Activated T-cell treated with anti-CD3 and anti-CD28 coated beads, Interleukin-2, amount 50 U/mL, for 4 hours (primary cell): ENCODE results near the gene MLC1. TPM values are rescaled to one million over a fixed set of nuclear protein-coding genes. Genes with fewer than 3 reads are reported as not detected.
A peak's percentile ranks its signal among the peaks of the same experiment; 100 is the strongest.

Source experiments
- ATAC-seq, 2 donors: fragments of 200-7000 bp; cut with Tn5 transposase; one replicate each; pipeline ENCODE4 v1.10.0; 2021
- DNase-seq: peaks from one replicate; pipeline ENCODE4 v3.0.0-alpha.2; 2020
- H3K27me3 Mint-ChIP-seq: one replicate; pipeline ENCODE4 v1.8.0; 2021; ENCODE audit warnings: low read depth, mixed read lengths
- H3K36me3 Mint-ChIP-seq: one replicate; pipeline ENCODE4 v1.8.0; 2022; ENCODE audit warnings: mixed read lengths; ENCODE audit not compliant: insufficient read depth
- H3K4me1 Mint-ChIP-seq: one replicate; pipeline ENCODE4 v1.8.0; 2021; ENCODE audit warnings: low read depth, mixed read lengths
- H3K4me3 Mint-ChIP-seq: one replicate; pipeline ENCODE4 v1.8.0; 2021; ENCODE audit warnings: mild to moderate bottlenecking, moderate library complexity, mixed read lengths
- H3K9me3 Mint-ChIP-seq: one replicate; pipeline ENCODE4 v1.8.0; 2021; ENCODE audit warnings: mixed read lengths
- total RNA-seq, 3 donors: library from RNA; stranded (reverse); gene quantifications; one replicate each; pipeline ENCODE4 v1.2.1, GENCODE V29; 2021

MLC1 gene
- total RNA-seq, 3 donors from 2014 or later, result 0.13 to 0.87 (median 0.38) TPM

DNA sequence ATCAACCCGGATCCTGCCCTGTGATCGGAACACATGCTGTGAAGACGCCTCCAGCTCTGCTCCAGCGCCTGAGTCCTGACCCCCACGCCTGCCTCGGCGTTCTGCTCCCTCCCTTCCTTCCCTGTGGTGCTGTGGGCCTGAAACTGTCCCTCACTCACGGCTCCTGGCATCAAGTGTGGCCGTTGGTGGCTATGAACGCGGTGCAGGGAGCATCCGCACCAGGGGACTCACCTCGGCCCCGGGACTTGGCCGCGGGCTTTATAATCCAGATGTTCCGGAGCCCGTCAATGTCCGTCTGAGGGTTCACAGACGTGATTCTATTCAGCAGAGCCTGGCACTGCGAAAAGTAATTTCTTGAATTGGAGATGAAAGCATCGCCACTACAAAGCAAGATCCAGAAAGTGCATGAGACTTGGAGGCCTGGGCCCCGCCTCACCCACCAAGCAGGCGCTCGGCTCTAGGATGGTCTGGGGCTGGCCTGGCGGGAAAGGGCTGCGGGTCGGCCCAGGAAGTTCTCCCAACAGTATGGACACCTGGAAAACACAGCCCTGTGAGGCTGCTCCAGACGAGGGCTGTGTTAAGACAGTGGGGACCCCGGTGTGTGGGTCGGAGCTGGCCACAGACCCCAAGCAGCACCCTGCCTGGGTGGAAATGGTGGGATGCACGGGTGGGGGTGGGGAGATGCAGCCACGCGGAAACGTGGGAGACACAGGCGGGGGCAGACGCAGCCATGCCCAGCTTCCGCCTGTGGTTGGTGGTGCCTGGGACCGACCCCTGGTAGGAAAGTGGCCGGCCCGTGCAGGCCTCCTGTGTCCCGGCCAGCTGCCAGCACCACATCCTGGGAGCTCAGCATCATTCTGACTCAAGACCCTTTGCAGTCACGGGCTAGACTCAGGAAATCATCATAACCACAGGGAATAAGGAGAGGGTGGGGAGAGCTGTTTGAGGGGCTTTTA, 50.8 kb downstream of the MLC1 start:
- Mint-ChIP-seq H3K4me3 (no peak overlapping the region), H3K36me3 (no peaks in the 10 kb centered on the region), H3K9me3 (peaks cover 3% of the 10 kb centered on the region), H3K4me1 (peaks cover 4% of the 10 kb centered on the region), H3K27me3 (peaks cover 11% of the 10 kb centered on the region)
- DNase-seq, result no peak
- ATAC-seq, result no peak

DNA sequence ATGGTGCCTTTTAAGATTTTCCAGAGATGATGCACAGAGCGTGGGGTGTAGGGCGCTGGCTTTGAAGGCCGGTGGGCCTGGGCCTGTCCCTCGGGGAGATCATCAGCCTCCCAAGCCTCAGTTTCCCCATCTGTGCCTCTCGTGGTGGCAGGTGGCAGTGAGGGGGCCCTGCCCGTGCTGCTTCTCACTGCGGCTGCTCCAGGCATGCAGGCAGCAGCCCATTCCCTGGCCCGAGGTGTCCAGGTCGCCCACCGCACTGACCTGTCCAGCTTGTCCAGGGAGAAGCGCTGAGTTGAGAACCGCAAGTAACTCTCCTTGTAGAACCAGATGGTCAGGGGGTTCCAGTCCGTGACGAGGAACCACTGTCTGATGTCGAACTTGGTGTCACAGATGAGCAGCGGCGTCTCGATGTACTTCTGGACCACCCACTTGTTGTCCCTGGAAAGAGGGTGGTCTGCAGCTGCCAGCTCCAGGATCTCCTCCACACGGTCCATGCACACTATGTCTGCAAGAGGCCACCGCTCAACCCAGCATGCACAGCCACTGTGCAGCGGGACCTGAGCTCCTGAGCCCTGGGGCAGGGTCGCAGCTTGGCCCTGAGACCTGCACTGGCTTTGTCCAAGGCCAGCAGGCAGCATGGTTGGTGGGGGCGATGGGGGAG, 52.2 kb downstream of the MLC1 start:
- Mint-ChIP-seq H3K36me3 (no peaks in the 10 kb centered on the region), H3K4me1 (peaks cover 5% of the 10 kb centered on the region), H3K27me3 (peaks cover 13% of the 10 kb centered on the region), H3K9me3 (no peaks in the 10 kb centered on the region), H3K4me3 (no peak overlapping the region)
- DNase-seq (no peak), ATAC-seq (no peak)

DNA sequence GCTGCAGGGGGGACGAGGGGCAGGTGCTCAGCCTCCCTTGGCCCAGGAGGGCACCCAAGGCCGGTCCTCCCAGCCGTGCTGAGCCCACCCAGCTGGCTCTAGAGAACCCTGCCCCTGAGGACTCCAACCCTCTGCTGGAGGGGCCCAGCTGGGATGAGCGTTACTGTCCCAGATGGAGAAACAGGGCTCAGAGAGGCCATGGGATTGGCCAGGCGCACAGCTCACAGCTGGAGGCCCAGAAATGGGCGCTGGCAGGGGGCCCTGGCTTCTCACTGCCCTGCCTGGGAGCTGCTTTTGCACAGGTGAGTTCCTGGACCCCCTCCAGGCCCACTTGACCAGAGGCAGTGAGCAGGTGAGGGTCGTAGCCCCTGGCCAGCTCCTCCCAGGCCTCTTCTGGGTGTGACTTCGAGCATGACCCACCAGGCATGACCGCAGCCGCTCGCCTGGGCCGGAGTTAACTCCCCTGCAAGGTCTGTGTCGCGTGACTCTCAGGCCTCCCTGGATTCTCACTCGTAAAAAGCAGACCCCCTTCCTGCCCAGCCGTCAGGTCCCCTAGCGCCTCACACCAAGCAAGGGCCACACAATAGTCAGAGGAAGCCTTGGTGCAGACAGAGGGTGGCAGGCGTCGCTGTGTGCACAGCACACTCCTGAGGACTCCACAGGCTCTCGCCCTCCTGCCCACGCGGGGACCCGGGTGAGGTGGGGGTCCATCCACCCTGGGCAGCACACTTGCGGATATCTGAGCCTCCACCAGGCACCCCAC, 52.9 kb downstream of the MLC1 start:
- ATAC-seq, result no peak
- Mint-ChIP-seq H3K4me3 (no peak overlapping the region), H3K9me3 (no peaks in the 10 kb centered on the region), H3K36me3 (no peaks in the 10 kb centered on the region), H3K27me3 (peaks cover 13% of the 10 kb centered on the region), H3K4me1 (peaks cover 13% of the 10 kb centered on the region)
- DNase-seq, result no peak

DNA sequence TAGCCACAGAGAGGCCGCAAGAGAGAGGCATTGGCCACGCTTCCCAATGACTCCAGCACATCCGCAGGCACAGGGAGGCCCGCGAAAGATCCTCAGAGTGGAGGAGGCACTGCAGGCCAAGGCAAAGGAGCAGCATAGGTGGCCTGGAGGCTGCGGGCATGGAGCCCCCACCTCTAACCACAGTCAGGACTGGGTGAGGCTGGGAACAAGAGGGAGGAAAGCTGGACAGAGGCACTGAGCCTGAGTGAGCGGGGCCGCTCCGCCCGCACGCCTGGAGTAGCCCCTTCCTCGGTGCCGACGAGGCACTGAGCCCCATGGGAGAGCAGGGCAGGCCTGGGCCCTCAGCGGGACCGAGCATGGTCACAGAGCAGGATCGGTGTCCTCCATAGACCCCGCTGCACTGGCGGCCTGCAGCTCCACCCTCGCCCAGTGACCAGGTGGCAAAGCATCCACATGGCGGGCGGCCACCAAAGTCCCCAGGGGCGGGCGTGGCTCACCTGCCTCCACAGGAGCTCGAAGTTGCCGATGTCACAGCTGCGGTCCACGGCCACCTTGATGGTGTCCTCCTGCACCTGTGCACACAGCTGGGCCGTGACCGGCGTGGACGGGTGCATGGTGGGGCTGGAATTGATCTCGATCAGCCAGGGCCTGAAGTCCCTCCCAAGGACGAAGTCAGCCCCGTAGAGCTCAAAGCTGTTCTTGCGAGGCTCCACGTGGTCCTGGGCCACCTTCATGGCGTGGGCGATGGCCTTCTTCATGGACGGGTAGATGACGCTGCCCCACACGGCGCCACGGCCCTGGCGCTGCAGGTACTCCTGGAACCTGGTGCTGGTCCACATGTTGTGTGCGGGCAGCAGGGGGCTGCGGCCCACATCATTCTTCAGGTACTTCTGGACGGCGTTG, 53.8 kb downstream of the MLC1 start:
- DNase-seq (no peak), ATAC-seq (no peak)
- Mint-ChIP-seq H3K27me3 (peaks cover 13% of the 10 kb centered on the region), H3K36me3 (no peaks in the 10 kb centered on the region), H3K9me3 (no peaks in the 10 kb centered on the region), H3K4me1 (peaks cover 13% of the 10 kb centered on the region), H3K4me3 (no peak overlapping the region)

DNA sequence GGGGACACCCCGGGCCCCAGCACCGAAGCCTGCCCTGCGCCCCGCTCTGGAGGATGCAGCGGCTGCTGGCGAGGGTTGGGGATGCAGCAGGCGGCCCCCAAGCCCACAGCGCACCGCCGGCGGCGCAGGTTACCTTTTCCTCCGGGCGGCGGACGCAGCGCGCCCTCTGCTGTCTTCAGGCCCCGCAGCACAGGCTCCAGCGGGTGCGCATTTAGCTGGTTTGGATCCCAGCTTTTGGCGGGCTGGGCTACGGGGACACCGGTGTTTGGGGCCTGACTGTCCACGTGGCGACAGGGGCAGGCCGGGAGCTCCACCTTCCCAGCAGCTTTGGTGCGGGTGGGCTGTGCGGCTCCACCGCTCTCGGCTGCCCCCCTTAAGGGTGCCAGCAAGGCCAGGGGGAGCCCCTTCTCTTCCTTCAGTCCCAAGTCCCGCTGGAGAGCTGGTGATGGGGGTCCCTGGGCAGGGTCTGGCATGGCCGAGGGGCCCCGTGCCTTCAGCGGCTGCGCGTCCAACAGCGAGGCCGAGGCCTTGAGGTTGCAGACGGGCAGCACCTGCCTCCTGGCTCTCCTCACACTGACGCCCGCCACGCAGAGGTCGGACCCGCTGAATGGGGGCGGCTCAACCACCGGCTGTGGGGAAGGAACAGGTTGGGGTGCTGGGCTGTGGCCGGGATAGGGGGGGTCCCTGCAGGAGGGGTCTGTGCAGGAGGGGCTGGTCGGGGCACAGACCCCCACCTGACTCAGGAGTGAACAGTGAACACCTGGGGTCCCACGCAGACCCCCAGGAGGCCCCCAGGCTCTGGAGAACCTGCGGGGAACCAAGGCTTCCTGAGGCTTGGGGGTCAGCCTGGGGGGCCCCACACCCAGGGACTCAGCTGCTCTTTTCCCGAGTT, 54.7 kb downstream of the MLC1 start:
- peak; percentile 92 for ATAC-seq
- no peaks in the 10 kb centered on the region for H3K36me3 Mint-ChIP-seq
- DNase-seq, result peak; percentile 86
- no peaks in the 10 kb centered on the region for H3K9me3 Mint-ChIP-seq
- no peak overlapping the region for H3K4me3 Mint-ChIP-seq
- H3K4me1 Mint-ChIP-seq, result peaks cover 13% of the 10 kb centered on the region
- peaks cover 13% of the 10 kb centered on the region for H3K27me3 Mint-ChIP-seq

DNA sequence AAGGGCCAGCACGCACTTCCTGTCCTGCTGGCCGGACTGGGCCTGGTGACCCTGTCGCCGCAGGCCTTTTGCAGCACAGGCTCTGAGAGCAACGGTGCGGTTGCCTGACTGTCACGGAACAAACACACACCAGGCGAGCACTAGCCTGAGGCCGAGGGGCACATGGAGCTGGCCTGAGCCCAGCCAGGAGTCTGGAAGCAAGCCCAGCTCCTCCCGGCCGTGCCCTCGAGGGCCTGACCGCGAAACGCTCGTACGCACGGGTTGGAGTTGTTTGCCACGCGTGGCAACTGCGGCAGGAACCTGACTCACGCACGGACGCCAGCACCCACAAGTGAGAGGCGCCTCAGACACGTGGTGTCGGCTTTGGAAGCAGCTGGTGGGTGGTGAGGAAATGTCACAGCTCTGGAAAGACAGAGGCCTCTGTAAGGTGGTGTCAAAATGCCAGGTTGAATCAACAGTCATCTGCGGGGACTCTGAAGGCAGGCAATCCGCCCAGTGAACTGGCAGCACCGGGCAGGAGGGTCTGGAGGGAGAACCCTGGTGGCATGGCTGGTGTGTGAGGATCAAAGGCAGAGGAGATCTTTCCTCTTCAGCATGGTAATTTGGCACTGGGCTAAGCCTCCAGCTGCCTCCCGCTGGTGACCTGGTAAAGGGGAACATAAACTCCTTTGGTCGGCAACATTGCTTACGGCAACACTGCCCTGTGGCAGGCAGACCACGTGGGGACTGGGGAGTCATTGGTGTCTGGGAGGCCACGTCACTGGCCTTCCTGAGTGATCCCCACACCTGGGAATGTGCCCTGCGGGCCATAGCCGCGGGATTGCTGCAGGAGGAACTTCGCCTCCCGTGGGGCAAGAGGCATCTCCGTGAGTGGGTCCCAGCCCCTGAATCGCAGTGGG, 57.3 kb downstream of the MLC1 start:
- DNase-seq (peak; percentile 66), ATAC-seq (peak; percentile 27 to 50)
- Mint-ChIP-seq H3K9me3 (no peaks in the 10 kb centered on the region), H3K4me3 (no peak overlapping the region), H3K36me3 (no peaks in the 10 kb centered on the region), H3K4me1 (peaks cover 11% of the 10 kb centered on the region), H3K27me3 (peaks cover 7% of the 10 kb centered on the region)

DNA sequence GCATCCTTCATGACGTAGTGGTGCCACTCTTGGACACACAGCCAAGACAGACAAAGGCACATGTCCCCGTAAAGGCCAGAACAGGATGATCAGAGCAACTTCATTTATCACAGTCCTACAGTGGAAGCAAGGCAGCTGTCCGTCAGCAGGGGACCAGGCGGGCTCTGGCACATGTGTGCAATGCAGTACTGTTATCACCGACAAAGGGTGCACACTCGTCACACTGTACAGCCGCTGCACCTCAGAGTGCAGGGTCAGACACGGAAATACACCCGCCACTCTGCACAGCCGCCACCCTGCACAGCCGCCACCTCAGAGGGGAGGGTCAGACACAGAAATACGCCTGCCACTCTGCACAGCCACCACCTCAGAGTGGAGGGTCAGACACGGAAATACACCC, 59.2 kb downstream of the MLC1 start:
- H3K4me1 Mint-ChIP-seq, result peaks cover 11% of the 10 kb centered on the region
- no peak for DNase-seq
- no peaks in the 10 kb centered on the region for H3K36me3 Mint-ChIP-seq
- no peak for ATAC-seq
- H3K27me3 Mint-ChIP-seq, result peaks cover 7% of the 10 kb centered on the region
- H3K4me3 Mint-ChIP-seq, result no peak overlapping the region
- no peaks in the 10 kb centered on the region for H3K9me3 Mint-ChIP-seq

DNA sequence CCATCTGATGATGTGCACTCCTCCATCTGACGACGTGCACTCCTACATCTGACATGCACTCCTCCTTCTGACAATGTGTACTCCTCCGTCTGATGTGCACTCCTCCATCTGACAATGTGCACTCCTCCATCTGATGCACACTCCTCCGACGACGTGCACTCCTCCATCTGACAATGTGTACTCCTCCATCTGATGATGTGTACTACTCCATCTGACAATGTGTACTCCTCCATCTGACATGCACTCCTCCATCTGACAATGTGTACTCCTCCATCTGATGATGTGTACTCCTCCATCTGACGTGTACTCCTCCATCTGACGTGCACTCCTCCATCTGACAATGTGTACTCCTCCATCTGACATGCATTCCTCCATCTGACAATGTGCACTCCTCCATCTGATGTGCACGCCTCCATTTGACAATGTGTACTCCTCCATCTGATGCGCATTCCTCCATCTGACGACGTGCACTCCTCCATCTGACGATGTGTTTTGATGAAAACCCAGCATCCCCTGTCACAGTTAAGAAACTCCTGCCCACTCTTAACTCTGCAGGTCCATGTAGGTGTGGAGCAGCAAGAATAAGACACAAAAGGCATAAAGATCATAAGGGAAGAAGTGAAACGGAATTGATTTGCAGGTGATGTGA, 62.9 kb downstream of the MLC1 start:
- DNase-seq (no peak), ATAC-seq (no peak)
- peaks cover 4% of the 10 kb centered on the region for H3K27me3 Mint-ChIP-seq
- H3K9me3 Mint-ChIP-seq, result no peaks in the 10 kb centered on the region
- peaks cover 2% of the 10 kb centered on the region for H3K4me1 Mint-ChIP-seq
- H3K4me3 Mint-ChIP-seq, result no peak overlapping the region
- H3K36me3 Mint-ChIP-seq, result no peaks in the 10 kb centered on the region

DNA sequence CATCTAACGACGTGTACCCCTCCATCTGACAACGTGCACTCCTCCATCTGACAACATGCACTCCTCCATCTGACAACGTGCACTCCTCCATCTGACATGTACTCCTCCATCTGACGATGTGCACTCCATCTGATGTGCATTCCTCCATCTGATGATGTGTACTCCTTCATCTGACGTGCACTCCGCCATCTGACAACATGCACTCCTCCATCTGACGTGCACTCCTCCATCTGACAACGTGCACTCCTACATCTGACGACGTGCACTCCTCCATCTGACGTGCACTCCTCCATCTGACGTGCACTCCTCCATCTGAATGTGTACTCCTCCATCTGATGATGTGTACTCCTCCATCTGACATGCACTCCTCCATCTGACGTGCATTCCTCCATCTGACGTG, 64.6 kb downstream of the MLC1 start:
- no peak for ATAC-seq
- H3K36me3 Mint-ChIP-seq, result no peaks in the 10 kb centered on the region
- H3K4me3 Mint-ChIP-seq, result no peak overlapping the region
- DNase-seq, result no peak
- H3K9me3 Mint-ChIP-seq, result no peaks in the 10 kb centered on the region
- peaks cover 6% of the 10 kb centered on the region for H3K27me3 Mint-ChIP-seq
- peaks cover 7% of the 10 kb centered on the region for H3K4me1 Mint-ChIP-seq

DNA sequence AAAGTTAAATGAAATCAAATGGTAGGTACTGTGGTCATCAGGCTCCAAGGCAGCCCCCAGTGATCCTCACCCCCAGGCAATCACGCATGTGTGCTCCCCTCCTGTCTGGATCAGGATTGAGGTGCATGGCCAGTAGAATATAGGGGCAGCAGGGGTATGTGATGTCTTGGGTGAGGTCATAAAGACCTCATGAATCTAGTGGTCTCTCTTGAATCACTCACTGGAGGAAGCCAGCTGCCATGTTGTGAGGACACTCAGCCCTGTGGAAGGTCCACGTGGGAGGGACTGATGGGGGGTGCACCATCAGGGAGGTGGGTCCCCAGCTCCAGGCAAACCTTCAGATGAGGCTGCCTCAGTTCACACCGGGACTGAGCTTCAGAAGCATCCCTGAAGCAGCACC, 65.9 kb downstream of the MLC1 start:
- peak overlapping the region; percentile 58 for H3K4me3 Mint-ChIP-seq
- no peaks in the 10 kb centered on the region for H3K9me3 Mint-ChIP-seq
- DNase-seq (no peak), ATAC-seq (peak; percentile 7 to 12)
- H3K36me3 Mint-ChIP-seq, result no peaks in the 10 kb centered on the region
- peaks cover 3% of the 10 kb centered on the region for H3K27me3 Mint-ChIP-seq
- peaks cover 5% of the 10 kb centered on the region for H3K4me1 Mint-ChIP-seq

DNA sequence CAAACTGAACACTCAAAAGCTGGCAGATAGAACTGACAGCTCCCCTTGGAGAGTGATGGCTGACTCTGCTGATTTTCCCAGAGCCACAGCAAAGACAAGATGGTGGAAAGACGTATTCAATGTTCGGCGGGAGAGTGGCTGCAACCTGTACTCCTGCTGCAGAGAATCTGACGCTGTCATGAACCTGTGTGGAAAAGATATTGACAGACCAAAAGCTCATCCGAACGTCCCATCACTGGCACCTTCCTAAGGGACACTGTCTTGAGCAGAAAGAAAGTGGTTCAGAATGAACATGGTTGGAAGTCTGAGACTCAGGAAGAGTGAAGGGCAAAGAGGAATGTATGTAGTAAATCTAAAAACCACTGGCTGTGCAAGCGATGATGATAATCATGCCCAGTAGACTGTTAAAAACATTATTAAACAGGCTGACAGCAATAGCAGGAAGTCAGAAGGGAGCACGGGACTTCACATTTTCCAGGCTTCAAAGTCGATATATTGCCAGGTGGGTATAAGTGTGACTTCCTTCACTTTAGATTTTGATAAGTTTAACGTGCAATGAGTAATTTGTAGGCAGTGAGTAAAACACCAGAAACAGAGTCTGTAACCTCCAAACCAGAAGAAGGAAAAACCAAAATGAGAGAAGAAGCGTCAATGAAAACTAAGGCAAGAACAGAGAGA, 66.5 kb downstream of the MLC1 start:
- H3K9me3 Mint-ChIP-seq, result no peaks in the 10 kb centered on the region
- H3K4me1 Mint-ChIP-seq, result peaks cover 10% of the 10 kb centered on the region
- peaks cover 1% of the 10 kb centered on the region for H3K27me3 Mint-ChIP-seq
- peak overlapping the region; percentile 58 for H3K4me3 Mint-ChIP-seq
- ATAC-seq, result peak; percentile 78 to 86
- DNase-seq, result no peak
- H3K36me3 Mint-ChIP-seq, result no peaks in the 10 kb centered on the region
